HCT116 (cell line): ENCODE data around the gene SPTLC3. TPM values are rescaled to one million over a fixed set of nuclear protein-coding genes. Genes with fewer than 3 reads are reported as not detected.

Experiments
- ATAC-seq: fragments of 200-7000 bp; cut with Tn5 transposase; 2 replicates; pipeline ENCODE4 v1.9.1; 2020; ENCODE audit warnings: mild to moderate bottlenecking, moderate library complexity
- BruUV-seq: library from RNA; stranded (reverse); fragments of 400-500 nt; replicated peaks from 2 replicates; lab custom pipeline; 2021; lab: Mats Ljungman, UMichigan
- CTCF ChIA-PET: fragments of 300-600 bp; sonication (Branson Sonifier 250); formaldehyde crosslinking; loops from one replicate; lab custom pipeline; 2021; ENCODE audit warnings: antibody characterized with exemption; lab: Charles Lee
- POLR2A ChIA-PET: fragments of 300-600, 350-600 bp; sonication (Branson Sonifier 250); formaldehyde crosslinking; loops from one replicate; lab custom pipeline; 2021; ENCODE audit warnings: antibody characterized with exemption; lab: Charles Lee
- RAD21 ChIA-PET, 2 experiments: fragments of 300-600 bp; sonication (Branson Sonifier 250); formaldehyde crosslinking; loops; one replicate each; lab custom pipeline; 2023; ENCODE audit warnings: low total read pairs in 2 of 2; ENCODE audit not compliant: uncharacterized antibody in 2 of 2, unreplicated experiment in 2 of 2, low non-redundant PET in 1 of 2; lab: Charles Lee
- DNase-seq: peaks from one replicate; pipeline ENCODE4 v3.0.0-alpha.2; 2010; ENCODE audit warnings: low read depth, low spot score
- H2AFZ ChIP-seq: fragments of 200-600 bp; shearing (Covaris generic), sonication (generic); 2 replicates; pipeline ENCODE4 v1.6.1; 2017; ENCODE audit warnings: low read depth, mixed run types, mixed read lengths, antibody characterized with exemption, low read length; ENCODE audit not compliant: poor library complexity, severe bottlenecking
- H3K27ac ChIP-seq: 2 replicates; pipeline ENCODE4 v1.5.1; 2012; ENCODE audit warnings: low read depth, low read length
- H3K27me3 ChIP-seq: fragments of 200-600 bp; sonication (generic); 2 replicates; pipeline ENCODE4 v1.6.1; 2016; ENCODE audit warnings: mixed run types, low read length, mixed read lengths; ENCODE audit not compliant: insufficient read depth
- H3K36me3 ChIP-seq, 2 experiments: fragments of 200-500 bp in 1 of 2; fragments of 200-600 bp in 1 of 2; sonication (Bioruptor generic) in 1 of 2; sonication (generic) in 1 of 2; 2 replicates each; pipeline versions ENCODE4 v1.5.1 to v1.6.1; 2014 to 2016; ENCODE audit warnings: low read length in 2 of 2, inconsistent platforms in 1 of 2, mixed read lengths in 1 of 2, mixed run types in 1 of 2; ENCODE audit not compliant: insufficient read depth in 2 of 2, control insufficient read depth in 1 of 2
- H3K4me1 ChIP-seq, 2 experiments: fragments of 200-600 bp in 1 of 2; sonication (generic) in 1 of 2; 2 replicates each; pipeline versions ENCODE4 v1.5.1 to v1.6.1; 2012 to 2017; ENCODE audit warnings: low read length in 2 of 2, inconsistent platforms in 1 of 2, mild to moderate bottlenecking in 1 of 2, mixed read lengths in 1 of 2, mixed run types in 1 of 2, moderate library complexity in 1 of 2; ENCODE audit not compliant: insufficient read depth in 2 of 2, control insufficient read depth in 1 of 2
- H3K4me2 ChIP-seq: fragments of 200-600 bp; sonication (generic); 2 replicates; pipeline ENCODE4 v1.6.1; 2017; ENCODE audit warnings: mixed run types, low read length, mixed read lengths
- H3K4me3 ChIP-seq, 2 experiments: fragments of 200-600 bp in 1 of 2; sonication (generic) in 1 of 2; replicated peaks in 1 of 2; 2 replicates each; pipeline ENCODE4 v1.5.1; 2011 to 2016; ENCODE audit warnings: low read length in 2 of 2, control low read depth in 1 of 2, low read depth in 1 of 2, mild to moderate bottlenecking in 1 of 2, mixed read lengths in 1 of 2, mixed run types in 1 of 2
- H3K79me2 ChIP-seq: fragments of 200-600 bp; sonication (generic); 2 replicates; pipeline ENCODE4 v1.6.1; 2017; ENCODE audit warnings: mild to moderate bottlenecking, mixed run types, low read length, moderate library complexity, mixed read lengths; ENCODE audit not compliant: insufficient read depth
- H3K9ac ChIP-seq: fragments of 200-600 bp; sonication (generic); 2 replicates; pipeline ENCODE4 v1.6.1; 2016; ENCODE audit warnings: low read length, mixed read lengths
- H3K9me2 ChIP-seq: fragments of 200-600 bp; sonication (generic), shearing (Covaris generic); 2 replicates; pipeline ENCODE4 v1.6.1; 2017; ENCODE audit warnings: mixed run types, mild to moderate bottlenecking, moderate library complexity; ENCODE audit not compliant: insufficient read depth
- H3K9me3 ChIP-seq, 2 experiments: fragments of 200-500 bp in 1 of 2; fragments of 200-600 bp in 1 of 2; sonication (Bioruptor generic) in 1 of 2; sonication (generic) in 1 of 2; 2 replicates each; pipeline ENCODE4 v1.6.1; 2014 to 2017; ENCODE audit warnings: low read length in 2 of 2, mixed read lengths in 2 of 2, inconsistent platforms in 1 of 2, low read depth in 1 of 2, mild to moderate bottlenecking in 1 of 2, mixed run types in 1 of 2, moderate library complexity in 1 of 2; ENCODE audit not compliant: control insufficient read depth in 1 of 2, insufficient read depth in 1 of 2
- H4K20me1 ChIP-seq: fragments of 200-600 bp; sonication (generic), shearing (Covaris generic); 2 replicates; pipeline ENCODE4 v1.6.1; 2017; ENCODE audit warnings: mixed run types, mild to moderate bottlenecking, moderate library complexity; ENCODE audit not compliant: insufficient read depth
- CBX3 ChIP-seq: IDR thresholded peaks from 2 replicates; pipeline ENCODE4 v1.6.1; 2012; ENCODE audit warnings: low read depth
- EZH2phosphoT487 ChIP-seq: fragments of 200-600 bp; IDR thresholded peaks from 2 replicates; pipeline ENCODE4 v1.6.1; 2018; ENCODE audit warnings: antibody characterized with exemption, borderline replicate concordance
- MAX ChIP-seq: IDR thresholded peaks from 2 replicates; pipeline ENCODE4 v1.6.1; 2012
- POLR2A ChIP-seq: IDR thresholded peaks from 2 replicates; pipeline ENCODE4 v1.7.0; 2011; ENCODE audit warnings: borderline replicate concordance; ENCODE audit not compliant: insufficient read depth, insufficient read length; ENCODE audit errors: extremely low read depth
- REST ChIP-seq: IDR thresholded peaks from 2 replicates; pipeline ENCODE4 v1.6.1; 2012; ENCODE audit warnings: low read depth
- SIN3A ChIP-seq: IDR thresholded peaks from 2 replicates; pipeline ENCODE4 v1.6.1; 2012; ENCODE audit warnings: low read depth
- SRF ChIP-seq: IDR thresholded peaks from 2 replicates; pipeline ENCODE4 v1.6.1; 2012; ENCODE audit warnings: low read depth
- TCF7L2 ChIP-seq: IDR thresholded peaks from 2 replicates; pipeline ENCODE4 v1.7.0; 2011; ENCODE audit warnings: borderline replicate concordance, inconsistent platforms; ENCODE audit not compliant: insufficient read depth, insufficient read length; ENCODE audit errors: extremely low read depth
- YY1 ChIP-seq: IDR thresholded peaks from 2 replicates; pipeline ENCODE4 v1.6.1; 2011; ENCODE audit warnings: low read length, low read depth, moderate library complexity, mild to moderate bottlenecking; ENCODE audit not compliant: insufficient replicate concordance; ENCODE audit errors: extremely low read depth
- ZFX ChIP-seq: fragments of 450-650 bp; IDR thresholded peaks from 2 replicates; pipeline ENCODE4 v1.6.1; 2017
- intact Hi-C: fragments of 100-400 bp; cut with micrococcal nuclease; formaldehyde crosslinking; loops from 2 replicates; pipeline ENCODE4 v1.10.0; 2022
- total RNA-seq: library from RNA; stranded (reverse); gene quantifications from one replicate; pipeline ENCODE4 v1.2.1, GENCODE V29; 2021; ENCODE audit not compliant: unreplicated experiment
- TF ChIP-seq, protein P1 (sequence below), 3 experiments: fragments of 200-600 bp in 1 of 3; sonication (generic) in 1 of 3; IDR thresholded peaks in 2 of 3; conservative IDR thresholded peaks in 1 of 3; 2 replicates each; pipeline ENCODE4 v1.5.1; 2012 to 2017; ENCODE audit warnings: low read depth in 2 of 3, low read length in 2 of 3, antibody characterized with exemption in 1 of 3, borderline replicate concordance in 1 of 3, control low read depth in 1 of 3, mild to moderate bottlenecking in 1 of 3, mixed read lengths in 1 of 3, mixed run types in 1 of 3, moderate library complexity in 1 of 3; ENCODE audit not compliant: insufficient read depth in 1 of 3
- TF ChIP-seq, protein P2 (sequence below): IDR thresholded peaks from 2 replicates; pipeline ENCODE4 v1.6.1; 2011; ENCODE audit warnings: mild to moderate bottlenecking, low read length, moderate library complexity; ENCODE audit not compliant: insufficient replicate concordance; ENCODE audit errors: extremely low read depth

The SPTLC3 gene
- total RNA-seq, 1 experiment from 2014 or later = not detected

- no peak for TF ChIP-seq SRF
- TF ChIP-seq, protein P1, sequence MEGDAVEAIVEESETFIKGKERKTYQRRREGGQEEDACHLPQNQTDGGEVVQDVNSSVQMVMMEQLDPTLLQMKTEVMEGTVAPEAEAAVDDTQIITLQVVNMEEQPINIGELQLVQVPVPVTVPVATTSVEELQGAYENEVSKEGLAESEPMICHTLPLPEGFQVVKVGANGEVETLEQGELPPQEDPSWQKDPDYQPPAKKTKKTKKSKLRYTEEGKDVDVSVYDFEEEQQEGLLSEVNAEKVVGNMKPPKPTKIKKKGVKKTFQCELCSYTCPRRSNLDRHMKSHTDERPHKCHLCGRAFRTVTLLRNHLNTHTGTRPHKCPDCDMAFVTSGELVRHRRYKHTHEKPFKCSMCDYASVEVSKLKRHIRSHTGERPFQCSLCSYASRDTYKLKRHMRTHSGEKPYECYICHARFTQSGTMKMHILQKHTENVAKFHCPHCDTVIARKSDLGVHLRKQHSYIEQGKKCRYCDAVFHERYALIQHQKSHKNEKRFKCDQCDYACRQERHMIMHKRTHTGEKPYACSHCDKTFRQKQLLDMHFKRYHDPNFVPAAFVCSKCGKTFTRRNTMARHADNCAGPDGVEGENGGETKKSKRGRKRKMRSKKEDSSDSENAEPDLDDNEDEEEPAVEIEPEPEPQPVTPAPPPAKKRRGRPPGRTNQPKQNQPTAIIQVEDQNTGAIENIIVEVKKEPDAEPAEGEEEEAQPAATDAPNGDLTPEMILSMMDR (IDR thresholded peaks at IDR 0.05 in 2 of 3, conservative IDR thresholded peaks at IDR 0.05 in 1 of 3; ENCODE audit: borderline replicate concordance in 1 of 3, insufficient read depth in 1 of 3, low read depth in 2 of 3, low read length in 2 of 3) = no peak
Observed at GRCh38 chr20:13139459-13140150, 130.8 kb downstream of the SPTLC3 start (continued).

- no peaks in the 10 kb centered on the region for H3K9me3 ChIP-seq
- TF ChIP-seq MAX = no peak
- TF ChIP-seq, protein P2, sequence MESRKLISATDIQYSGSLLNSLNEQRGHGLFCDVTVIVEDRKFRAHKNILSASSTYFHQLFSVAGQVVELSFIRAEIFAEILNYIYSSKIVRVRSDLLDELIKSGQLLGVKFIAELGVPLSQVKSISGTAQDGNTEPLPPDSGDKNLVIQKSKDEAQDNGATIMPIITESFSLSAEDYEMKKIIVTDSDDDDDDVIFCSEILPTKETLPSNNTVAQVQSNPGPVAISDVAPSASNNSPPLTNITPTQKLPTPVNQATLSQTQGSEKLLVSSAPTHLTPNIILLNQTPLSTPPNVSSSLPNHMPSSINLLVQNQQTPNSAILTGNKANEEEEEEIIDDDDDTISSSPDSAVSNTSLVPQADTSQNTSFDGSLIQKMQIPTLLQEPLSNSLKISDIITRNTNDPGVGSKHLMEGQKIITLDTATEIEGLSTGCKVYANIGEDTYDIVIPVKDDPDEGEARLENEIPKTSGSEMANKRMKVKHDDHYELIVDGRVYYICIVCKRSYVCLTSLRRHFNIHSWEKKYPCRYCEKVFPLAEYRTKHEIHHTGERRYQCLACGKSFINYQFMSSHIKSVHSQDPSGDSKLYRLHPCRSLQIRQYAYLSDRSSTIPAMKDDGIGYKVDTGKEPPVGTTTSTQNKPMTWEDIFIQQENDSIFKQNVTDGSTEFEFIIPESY = no peak
- no peak for TF ChIP-seq EZH2phosphoT487
- no peak for TF ChIP-seq REST
- TF ChIP-seq SRF = no peak
- TF ChIP-seq POLR2A = no peak
- TF ChIP-seq ZFX = no peak
- no peak for TF ChIP-seq CBX3
- no peak for TF ChIP-seq YY1
- no peak for TF ChIP-seq TCF7L2
- TF ChIP-seq SIN3A = no peak
- no peaks in the 10 kb centered on the region for H3K79me2 ChIP-seq
- DNase-seq = no peak
- RAD21 ChIA-PET = no interaction called here
- 0 out of 2 replicates have a peak, but pooled peaks cover 4% of the 10 kb centered on the region for H3K27me3 ChIP-seq
- no peak overlapping the region for H3K4me2 ChIP-seq
- H3K27ac ChIP-seq = no peak overlapping the region
- H3K9me2 ChIP-seq = no peaks in the 10 kb centered on the region
- no peak overlapping the region for H3K9ac ChIP-seq
- POLR2A ChIA-PET = no interaction called here
- ATAC-seq = no peak
- no peaks in the 10 kb centered on the region for H4K20me1 ChIP-seq
- H2AFZ ChIP-seq = no peak overlapping the region
- H3K4me3 ChIP-seq = no peak overlapping the region
- CTCF ChIA-PET = no interaction called here
- intact Hi-C loops = no loop called here
- no peaks in the 10 kb centered on the region for H3K4me1 ChIP-seq
- H3K36me3 ChIP-seq = no peaks in the 10 kb centered on the region
- BruUV-seq = no TSS peak
Observed at GRCh38 chr20:13140201-13140600, 131.4 kb downstream of the SPTLC3 start.
